HUDEP-2 (cell line): ENCODE data around the gene TSPAN32.

Source experiments
- DNase-seq, 76 experiments: peaks; one replicate each; lab custom pipeline; 2025; ENCODE audit not compliant: unreplicated experiment in 76 of 76; lab: John Stamatoyannopoulos, UW

TSPAN32 gene

GRCh38 chr11:2302306-2302895 is 588 bp downstream of the TSPAN32 start:
- peak in 37 of 76 experiments; percentile 39 to 81 (median 68) for DNase-seq

- peak in 72 of 76 experiments; percentile 31 to 84 (median 70) for DNase-seq
Measured at GRCh38 chr11:2302896-2303626, 1.2 kb downstream of the TSPAN32 start.

GRCh38 chr11:2303627-2304505 is 2.1 kb downstream of the TSPAN32 start:
- DNase-seq: peak in 74 of 76 experiments; percentile 40 to 91 (median 71)

GRCh38 chr11:2304506-2305139 is 2.8 kb downstream of the TSPAN32 start:
- peak in 13 of 76 experiments; percentile 24 to 55 (median 39) for DNase-seq

- peak in 66 of 76 experiments; percentile 11 to 89 (median 70) for DNase-seq
Measured at GRCh38 chr11:2305140-2305778, 3.4 kb downstream of the TSPAN32 start.

GRCh38 chr11:2305788-2306451 is 4.1 kb downstream of the TSPAN32 start:
- no peak for DNase-seq

- DNase-seq: no peak
Measured at GRCh38 chr11:2306452-2306823, 4.6 kb downstream of the TSPAN32 start.

- peak in 1 of 76 experiments; percentile 36 for DNase-seq
Measured at GRCh38 chr11:2306877-2307500, 5.2 kb downstream of the TSPAN32 start.

- DNase-seq: no peak
Measured at GRCh38 chr11:2307501-2308331, 5.9 kb downstream of the TSPAN32 start.

GRCh38 chr11:2308713-2309112 is 6.9 kb downstream of the TSPAN32 start:
- no peak for DNase-seq

- peak in 1 of 76 experiments; percentile 26 for DNase-seq
Measured at GRCh38 chr11:2309251-2310072, 7.6 kb downstream of the TSPAN32 start.

GRCh38 chr11:2310073-2310785 is 8.4 kb downstream of the TSPAN32 start:
- no peak for DNase-seq

- DNase-seq: no peak
Measured at GRCh38 chr11:2310786-2311352, 9.1 kb downstream of the TSPAN32 start.

- peak in 1 of 76 experiments; percentile 41 for DNase-seq
Measured at GRCh38 chr11:2311353-2312133, 9.7 kb downstream of the TSPAN32 start.

- DNase-seq: peak in 15 of 76 experiments; percentile 21 to 57 (median 27)
Measured at GRCh38 chr11:2312232-2313042, 10.6 kb downstream of the TSPAN32 start.
